Measurements from ENCODE around the gene TRIM26. TPM values are rescaled to one million over a fixed set of nuclear protein-coding genes. Genes with fewer than 3 reads are reported as not detected.

TRIM26 gene, protein sequence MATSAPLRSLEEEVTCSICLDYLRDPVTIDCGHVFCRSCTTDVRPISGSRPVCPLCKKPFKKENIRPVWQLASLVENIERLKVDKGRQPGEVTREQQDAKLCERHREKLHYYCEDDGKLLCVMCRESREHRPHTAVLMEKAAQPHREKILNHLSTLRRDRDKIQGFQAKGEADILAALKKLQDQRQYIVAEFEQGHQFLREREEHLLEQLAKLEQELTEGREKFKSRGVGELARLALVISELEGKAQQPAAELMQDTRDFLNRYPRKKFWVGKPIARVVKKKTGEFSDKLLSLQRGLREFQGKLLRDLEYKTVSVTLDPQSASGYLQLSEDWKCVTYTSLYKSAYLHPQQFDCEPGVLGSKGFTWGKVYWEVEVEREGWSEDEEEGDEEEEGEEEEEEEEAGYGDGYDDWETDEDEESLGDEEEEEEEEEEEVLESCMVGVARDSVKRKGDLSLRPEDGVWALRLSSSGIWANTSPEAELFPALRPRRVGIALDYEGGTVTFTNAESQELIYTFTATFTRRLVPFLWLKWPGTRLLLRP
- 24.1 to 27.1 TPM (median 25.8 TPM) in 5 replicates for total RNA-seq (2022; extraction: Qiagen RNA extraction)

GRCh38 chr6:30212865-30213666, at the start of gene TRIM26:
Gene TRIM26, minus strand, starts transcription at chr6:30213406. Its CDS starts 14,303 bp downstream, at chr6:30199103.

DNA sequence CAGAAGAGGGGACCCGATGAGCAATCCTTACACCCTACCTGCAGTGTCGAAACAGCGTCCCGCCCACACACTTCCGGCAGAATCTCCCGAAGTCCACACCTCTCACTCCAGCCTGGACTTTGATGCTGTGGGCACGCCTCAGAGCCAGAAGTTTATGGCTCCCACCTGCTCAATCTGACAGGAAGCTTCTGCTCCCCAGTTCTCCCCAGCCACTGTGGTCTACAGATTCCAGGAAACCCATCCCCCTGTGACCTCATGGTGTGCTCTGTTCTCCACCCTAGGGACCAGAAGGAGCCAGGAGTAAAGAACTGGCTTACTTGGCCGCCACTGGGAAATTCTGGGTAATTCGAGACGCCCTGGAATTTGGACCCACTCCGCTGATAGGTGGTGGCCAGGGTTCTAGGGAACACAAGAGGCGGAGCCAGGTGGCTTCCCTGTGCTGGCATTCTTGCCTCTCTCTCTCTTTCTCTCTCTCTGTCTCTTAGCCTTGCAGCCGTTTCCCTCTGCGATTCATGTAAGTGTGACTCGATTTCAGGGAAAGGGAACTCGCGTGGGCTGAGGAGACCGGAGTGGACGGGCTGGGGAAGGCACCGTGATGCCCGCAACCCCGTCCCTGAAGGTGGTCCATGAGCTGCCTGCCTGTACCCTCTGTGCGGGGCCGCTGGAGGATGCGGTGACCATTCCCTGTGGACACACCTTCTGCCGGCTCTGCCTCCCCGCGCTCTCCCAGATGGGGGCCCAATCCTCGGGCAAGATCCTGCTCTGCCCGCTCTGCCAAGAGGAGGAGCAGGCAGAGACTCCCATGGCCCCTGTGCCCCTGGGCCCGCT, 49.9 kb downstream of the TRIM26 start, which contains the start of gene TRIM15:
Gene TRIM15 (plus strand): TSS at position 457 of the 828 bp plus-strand sequence. CDS start 139 bp downstream, at position 596.

GRCh38 chr6:30160785-30161531, 52.2 kb downstream of the TRIM26 start, which contains the start of gene TRIM10:
Gene TRIM10, minus strand, starts transcription at chr6:30161211. Its CDS starts 353 bp downstream, at chr6:30160858.

DNA sequence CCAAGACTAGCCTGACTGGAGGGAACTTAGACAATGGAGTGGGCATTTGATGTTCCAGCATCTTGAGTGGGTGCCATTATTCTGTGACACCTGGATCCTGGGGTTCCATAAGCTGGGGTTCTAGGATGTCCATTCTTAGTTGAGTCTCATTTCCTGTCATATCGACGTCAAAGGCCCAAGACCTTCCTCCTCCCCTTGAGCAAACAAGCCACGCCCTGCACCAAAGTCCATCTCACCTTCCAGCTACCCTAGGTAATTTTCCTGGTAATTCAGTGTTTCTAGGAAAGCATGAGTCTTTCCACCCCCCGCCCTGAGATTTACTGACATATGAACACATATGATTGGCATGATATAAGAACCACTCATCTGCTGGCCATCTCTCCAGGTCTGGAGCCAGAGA, 77.4 kb downstream of the TRIM26 start, which contains the start of gene TRIM40:
Gene TRIM40 (plus strand): TSS at position 384 of the 400 bp plus-strand sequence. CDS start 897 bp downstream, outside the sequence.

Other genes starting within 250 kb of the TRIM26 start
- gene POLR1H, start 152.1 kb downstream of the TRIM26 start, total RNA-seq (2022; extraction: Qiagen RNA extraction), result 28.6 to 35.6 TPM (median 34.6 TPM) in 5 replicates
- 41.2 to 43.7 TPM (median 42.1 TPM) in 5 replicates for gene PPP1R11, start 146.2 kb downstream of the TRIM26 start, total RNA-seq (2022; extraction: Qiagen RNA extraction)
- 0.03 to 0.07 TPM (median 0.05 TPM) in 3 of 5 replicates, not detected in the others for gene RNF39, start 137.6 kb downstream of the TRIM26 start, total RNA-seq (2022; extraction: Qiagen RNA extraction)
- 1.0 to 1.8 TPM (median 1.3 TPM) in 5 replicates for gene TRIM31, start 100.3 kb downstream of the TRIM26 start, total RNA-seq (2022; extraction: Qiagen RNA extraction)
- not detected in 5 replicates for gene TRIM40, start 77.3 kb downstream of the TRIM26 start, total RNA-seq (2022; extraction: Qiagen RNA extraction)
- 0.02 TPM in 1 of 5 replicates, not detected in the others for gene TRIM10, start 52.2 kb downstream of the TRIM26 start, total RNA-seq (2022; extraction: Qiagen RNA extraction)
- gene TRIM15, start 49.9 kb downstream of the TRIM26 start, total RNA-seq (2022; extraction: Qiagen RNA extraction), result 0.08 to 0.09 TPM in 2 of 5 replicates, not detected in the others
- 6.7 to 8.1 TPM (median 7.4 TPM) in 5 replicates for gene TRIM39, start 113.5 kb upstream of the TRIM26 start, total RNA-seq (2022; extraction: Qiagen RNA extraction)
- gene RPP21, start 131.8 kb upstream of the TRIM26 start, total RNA-seq (2022; extraction: Qiagen RNA extraction), result 62.2 to 73.8 TPM (median 71.8 TPM) in 5 replicates